ENCODE measurements around the gene REV1. TPM values are rescaled to one million over a fixed set of nuclear protein-coding genes. Genes with fewer than 3 reads are reported as not detected.

Gene REV1
- total RNA-seq, 1 donor from 2014 or later: 34.0 TPM

- no peak for TF ChIP-seq CTCF (conservative IDR thresholded peaks at IDR 0.05; ENCODE audit: low read depth, low read length)
- H3K4me3 ChIP-seq (ENCODE audit: low read depth, low read length): no peak overlapping the region
- DNase-seq (ENCODE audit: low read depth): no peak
Observed at GRCh38 chr2:99433340-99433739, 56.5 kb downstream of the REV1 start.

GRCh38 chr2:99431587-99432275 lies 58.1 kb downstream of the REV1 start:
- no peak for TF ChIP-seq CTCF (conservative IDR thresholded peaks at IDR 0.05; ENCODE audit: low read depth, low read length)
- H3K4me3 ChIP-seq (ENCODE audit: low read depth, low read length): no peak overlapping the region
- DNase-seq (ENCODE audit: low read depth): no peak

GRCh38 chr2:99430614-99431291 lies 59.1 kb downstream of the REV1 start:
- DNase-seq (ENCODE audit: low read depth): no peak
- no peak for TF ChIP-seq CTCF (conservative IDR thresholded peaks at IDR 0.05; ENCODE audit: low read depth, low read length)

GRCh38 chr2:99425022-99425421 lies 64.8 kb downstream of the REV1 start:
- no peak for TF ChIP-seq CTCF (conservative IDR thresholded peaks at IDR 0.05; ENCODE audit: low read depth, low read length)
- H3K4me3 ChIP-seq (ENCODE audit: low read depth, low read length): no peak overlapping the region
- DNase-seq (ENCODE audit: low read depth): no peak

More at GRCh38 chr2:99430614-99431291, 59.1 kb downstream of the REV1 start:
- H3K4me3 ChIP-seq (ENCODE audit: low read depth, low read length): no peak overlapping the region

GRCh38 chr2:99424371-99424770 lies 65.4 kb downstream of the REV1 start:
- DNase-seq (ENCODE audit: low read depth): no peak
- H3K4me3 ChIP-seq (ENCODE audit: low read depth, low read length): no peak overlapping the region
- TF ChIP-seq CTCF (conservative IDR thresholded peaks at IDR 0.05; ENCODE audit: low read depth, low read length): no peak

- TF ChIP-seq CTCF (conservative IDR thresholded peaks at IDR 0.05; ENCODE audit: low read depth, low read length): no peak
- H3K4me3 ChIP-seq (ENCODE audit: low read depth, low read length): no peak overlapping the region
- no peak for DNase-seq (ENCODE audit: low read depth)
Observed at GRCh38 chr2:99422599-99422998, 67.2 kb downstream of the REV1 start.

GRCh38 chr2:99421469-99421868 lies 68.3 kb downstream of the REV1 start:
- no peak for DNase-seq (ENCODE audit: low read depth)
- H3K4me3 ChIP-seq (ENCODE audit: low read depth, low read length): no peak overlapping the region
- no peak for TF ChIP-seq CTCF (conservative IDR thresholded peaks at IDR 0.05; ENCODE audit: low read depth, low read length)

All from epithelial cell of proximal tubule (primary cell).